ENCODE data around the gene ABAT. TPM values are rescaled to one million over a fixed set of nuclear protein-coding genes. Genes with fewer than 3 reads are reported as not detected.

The ABAT gene
- total RNA-seq, 1 experiment from 2014 or later = 4.7 TPM

GRCh38 chr16:8679151-8679550 lies 4.7 kb downstream of the ABAT start:
- CTCF ChIA-PET = no interaction called here
- H3K4me1 ChIP-seq (ENCODE audit: control insufficient read depth in 1 of 2, insufficient read depth in 2 of 2, low read length in 2 of 2) = peaks cover 8 to 37% of the 10 kb centered on the region in 2 experiments; a peak in 3 of 4 replicates
- no peaks in the 10 kb centered on the region for H3K9me2 ChIP-seq (ENCODE audit: insufficient read depth)
- intact Hi-C loops (cut with micrococcal nuclease) = no loop called here
- POLR2A ChIA-PET = no interaction called here
- no peak overlapping the region for H3K27ac ChIP-seq (ENCODE audit: low read depth, low read length)
- H3K4me2 ChIP-seq (ENCODE audit: low read length) = no peak overlapping the region
- no peaks in the 10 kb centered on the region; a peak in 1 of 4 replicates for H3K9me3 ChIP-seq (ENCODE audit: control insufficient read depth in 1 of 2, insufficient read depth in 1 of 2, low read depth in 1 of 2, low read length in 2 of 2)
- no TSS peak for BruUV-seq (replicated peaks)
- H3K79me2 ChIP-seq (ENCODE audit: insufficient read depth, low read length) = no peaks in the 10 kb centered on the region
- no peak overlapping the region for H3K4me3 ChIP-seq (replicated peaks in 1 of 2; ENCODE audit: low read depth in 1 of 2, low read length in 2 of 2)
- H3K9ac ChIP-seq (ENCODE audit: low read length) = no peak overlapping the region
- TF ChIP-seq EZH2phosphoT487 (IDR thresholded peaks at IDR 0.05; ENCODE audit: borderline replicate concordance) (no peak), SP1 (IDR thresholded peaks at IDR 0.05; ENCODE audit: low read depth) (no peak), FOSL1 (IDR thresholded peaks at IDR 0.05; ENCODE audit: low read depth) (no peak), ZBTB33 (IDR thresholded peaks at IDR 0.05; ENCODE audit: extremely low read depth, insufficient replicate concordance, low read length) (no peak), JUND (IDR thresholded peaks at IDR 0.05) (no peak), ELF1 (IDR thresholded peaks at IDR 0.05; ENCODE audit: borderline replicate concordance, low read depth) (no peak), MAX (IDR thresholded peaks at IDR 0.05) (no peak), TCF7L2 (IDR thresholded peaks at IDR 0.05; ENCODE audit: borderline replicate concordance, extremely low read depth, insufficient read depth, insufficient read length) (no peak), ZNF274 (IDR thresholded peaks at IDR 0.05; ENCODE audit: low read depth, low read length) (no peak), POLR2A (IDR thresholded peaks at IDR 0.05; ENCODE audit: borderline replicate concordance, extremely low read depth, insufficient read depth, insufficient read length) (no peak), SIN3A (IDR thresholded peaks at IDR 0.05; ENCODE audit: low read depth) (no peak)
- H2AFZ ChIP-seq (ENCODE audit: low read depth, low read length, poor library complexity, severe bottlenecking) = no peak overlapping the region
- H4K20me1 ChIP-seq (ENCODE audit: insufficient read depth) = no peaks in the 10 kb centered on the region
- RAD21 ChIA-PET (ENCODE audit: low non-redundant PET in 1 of 2, low total read pairs in 2 of 2, uncharacterized antibody in 2 of 2, unreplicated experiment in 2 of 2) = no interaction called here
- no peaks in the 10 kb centered on the region for H3K27me3 ChIP-seq (ENCODE audit: insufficient read depth, low read length)
- no peaks in the 10 kb centered on the region for H3K36me3 ChIP-seq (ENCODE audit: control insufficient read depth in 1 of 2, insufficient read depth in 2 of 2, low read length in 2 of 2)
- ATAC-seq (no peak), DNase-seq (ENCODE audit: low read depth, low spot score) (no peak)
